H1 (cell line): ENCODE results near the gene NUP210. TPM values are rescaled to one million over a fixed set of nuclear protein-coding genes. Genes with fewer than 3 reads are reported as not detected.

Source experiments
- CTCF ChIA-PET: fragments of 300-600 bp; sonication (Branson Sonifier 250); formaldehyde crosslinking; loops from one replicate; lab custom pipeline; 2021; ENCODE audit not compliant: partially characterized antibody; lab: Charles Lee
- POLR2A ChIA-PET: fragments of 300-600 bp; sonication (Branson Sonifier 250); formaldehyde crosslinking; loops from one replicate; lab custom pipeline; 2021; ENCODE audit warnings: inconsistent platforms; ENCODE audit not compliant: partially characterized antibody; lab: Charles Lee
- DNase-seq, 2 experiments: peaks; one replicate each; pipeline versions ENCODE4 v3.0.0 to v3.0.0-alpha.2; 2010 to 2022; ENCODE audit warnings: low spot score in 2 of 2, low read depth in 1 of 2, mixed read lengths in 1 of 2
- FAIRE-seq: peaks from 2 replicates; lab custom pipeline; 2011; peaks lifted over from hg19 to GRCh38; lab: Jason Lieb, UNC
- H2AFZ ChIP-seq: 2 replicates; pipeline ENCODE4 v1.8.1; 2012; ENCODE audit warnings: low read length, inconsistent platforms
- H2AK5ac ChIP-seq: 2 replicates; pipeline ENCODE4 v1.6.1; 2013; ENCODE audit warnings: low read depth, low read length
- H2BK120ac ChIP-seq: replicated peaks from 2 replicates; pipeline ENCODE3; 2013; ENCODE audit warnings: low read depth, low read length, inconsistent platforms
- H2BK12ac ChIP-seq: 2 replicates; pipeline ENCODE4 v1.6.1; 2013; ENCODE audit warnings: low read depth, low read length
- H2BK15ac ChIP-seq: 2 replicates; pipeline ENCODE4 v1.6.1; 2013; ENCODE audit warnings: low read length
- H2BK20ac ChIP-seq: 2 replicates; pipeline ENCODE4 v1.6.1; 2013; ENCODE audit warnings: low read length
- H2BK5ac ChIP-seq: 2 replicates; pipeline ENCODE4 v1.6.1; 2013; ENCODE audit warnings: low read depth, low read length
- H3K14ac ChIP-seq: 2 replicates; pipeline ENCODE4 v1.6.1; 2013; ENCODE audit warnings: inconsistent platforms; ENCODE audit not compliant: insufficient read length
- H3K18ac ChIP-seq: 2 replicates; pipeline ENCODE4 v1.6.1; 2013; ENCODE audit warnings: low read length; ENCODE audit errors: extremely low read depth
- H3K23ac ChIP-seq: 2 replicates; pipeline ENCODE4 v1.6.1; 2013; ENCODE audit warnings: inconsistent platforms; ENCODE audit not compliant: insufficient read length
- H3K23me2 ChIP-seq: 2 replicates; pipeline ENCODE4 v1.6.1; 2013; ENCODE audit warnings: low read depth, low read length
- H3K27ac ChIP-seq: 2 replicates; pipeline ENCODE4 v1.6.1; 2011; ENCODE audit warnings: low read depth, low read length, inconsistent platforms
- H3K27me3 ChIP-seq, 4 experiments: replicated peaks in 1 of 4; 1 replicate in 1 of 4; 2 replicates in 3 of 4; pipeline versions ENCODE4 v1.6.1 to v1.8.1; 2011 to 2013; ENCODE audit warnings: low read length in 3 of 4, mild to moderate bottlenecking in 3 of 4, inconsistent platforms in 2 of 4, mixed read lengths in 2 of 4, moderate library complexity in 1 of 4; ENCODE audit not compliant: control insufficient read depth in 3 of 4, insufficient read depth in 3 of 4; ENCODE audit errors: extremely low read depth in 1 of 4
- H3K36me3 ChIP-seq, 4 experiments: 2 replicates each; pipeline versions ENCODE4 v1.6.1 to v1.8.1; 2011 to 2013; ENCODE audit warnings: mild to moderate bottlenecking in 4 of 4, low read length in 3 of 4, moderate library complexity in 2 of 4, control low read depth in 1 of 4, inconsistent platforms in 1 of 4; ENCODE audit not compliant: insufficient read depth in 4 of 4, control insufficient read depth in 2 of 4
- H3K4ac ChIP-seq: replicated peaks from 2 replicates; pipeline ENCODE3; 2013; ENCODE audit warnings: low read length, low read depth, mixed read lengths, inconsistent platforms; ENCODE audit not compliant: insufficient read length
- H3K4me1 ChIP-seq, 4 experiments: replicated peaks in 1 of 4; 1 replicate in 1 of 4; 2 replicates in 3 of 4; pipeline versions ENCODE4 v1.6.1 to v1.8.1; 2011 to 2013; ENCODE audit warnings: low read length in 3 of 4, inconsistent platforms in 2 of 4, mixed read lengths in 1 of 4; ENCODE audit not compliant: insufficient read depth in 4 of 4, control insufficient read depth in 3 of 4
- H3K4me2 ChIP-seq, 2 experiments: 2 replicates each; pipeline versions ENCODE4 v1.6.1 to v1.8.1; 2011 to 2013; ENCODE audit warnings: low read depth in 2 of 2, low read length in 2 of 2, control low read depth in 1 of 2, inconsistent platforms in 1 of 2, mild to moderate bottlenecking in 1 of 2; ENCODE audit not compliant: insufficient read depth in 1 of 2
- H3K4me3 ChIP-seq, 4 experiments: fragments of 200-600, 300-600 bp in 1 of 4; sonication (generic), shearing (Covaris generic), sonication (Bioruptor Twin) in 1 of 4; 2 replicates each; pipeline versions ENCODE4 v1.5.1 to v1.8.1; 2011 to 2016; ENCODE audit warnings: low read length in 4 of 4, low read depth in 3 of 4, control low read depth in 2 of 4, inconsistent platforms in 2 of 4, mild to moderate bottlenecking in 2 of 4, mixed read lengths in 1 of 4, moderate library complexity in 1 of 4; ENCODE audit not compliant: insufficient read depth in 2 of 4; ENCODE audit errors: extremely low read depth in 1 of 4
- H3K56ac ChIP-seq: replicated peaks from 2 replicates; pipeline ENCODE3; 2013; ENCODE audit warnings: low read depth, mild to moderate bottlenecking, mixed read lengths, low read length, inconsistent platforms; ENCODE audit not compliant: insufficient read length
- H3K79me1 ChIP-seq: 2 replicates; pipeline ENCODE4 v1.6.1; 2013; ENCODE audit warnings: low read depth, low read length, control low read depth
- H3K79me2 ChIP-seq, 2 experiments: 2 replicates each; pipeline versions ENCODE4 v1.6.1 to v1.8.1; 2012 to 2013; ENCODE audit warnings: low read length in 2 of 2, mild to moderate bottlenecking in 2 of 2, inconsistent platforms in 1 of 2; ENCODE audit not compliant: insufficient read depth in 2 of 2, control insufficient read depth in 1 of 2
- H3K9ac ChIP-seq, 4 experiments: replicated peaks in 1 of 4; 1 replicate in 1 of 4; 2 replicates in 3 of 4; pipeline versions ENCODE4 v1.6.1 to v1.8.1; 2011 to 2013; ENCODE audit warnings: low read depth in 3 of 4, low read length in 3 of 4, control low read depth in 2 of 4, mild to moderate bottlenecking in 2 of 4, moderate library complexity in 2 of 4, inconsistent platforms in 1 of 4; ENCODE audit errors: extremely low read depth in 1 of 4
- H3K9me3 ChIP-seq, 2 experiments: 2 replicates each; pipeline versions ENCODE4 v1.6.1 to v1.8.1; 2012 to 2013; ENCODE audit warnings: mild to moderate bottlenecking in 2 of 2, moderate library complexity in 2 of 2, control low read depth in 1 of 2, inconsistent platforms in 1 of 2, low read depth in 1 of 2, low read length in 1 of 2, mixed read lengths in 1 of 2; ENCODE audit not compliant: insufficient read depth in 2 of 2
- H4K20me1 ChIP-seq, 2 experiments: replicated peaks in 1 of 2; 2 replicates each; pipeline versions ENCODE3 to v1.8.1; 2011 to 2013; ENCODE audit warnings: inconsistent platforms in 2 of 2, low read length in 2 of 2, mild to moderate bottlenecking in 1 of 2; ENCODE audit not compliant: insufficient read depth in 2 of 2, control insufficient read depth in 1 of 2
- H4K5ac ChIP-seq: 2 replicates; pipeline ENCODE4 v1.6.1; 2013; ENCODE audit warnings: low read length, low read depth, mixed read lengths, inconsistent platforms; ENCODE audit not compliant: insufficient read length
- H4K8ac ChIP-seq: 2 replicates; pipeline ENCODE4 v1.8.0; 2013; ENCODE audit warnings: mild to moderate bottlenecking, moderate library complexity, low read length, inconsistent platforms; ENCODE audit not compliant: insufficient read depth; ENCODE audit errors: extremely low read depth
- H4K91ac ChIP-seq: replicated peaks from 2 replicates; pipeline ENCODE3; 2013; ENCODE audit warnings: low read length, mixed read lengths, inconsistent platforms; ENCODE audit not compliant: insufficient read length
- ASH2L ChIP-seq: fragments of 200-600, 300-600 bp; sonication (generic); IDR thresholded peaks from one replicate; pipeline ENCODE4 v1.7.1; 2017; ENCODE audit warnings: low read length
- BRCA1 ChIP-seq: IDR thresholded peaks from 2 replicates; pipeline ENCODE4 v1.6.1; 2012; ENCODE audit warnings: low read depth, low read length, improper control_type of control experiment
- CREB1 ChIP-seq: IDR thresholded peaks from 2 replicates; pipeline ENCODE4 v1.6.1; 2012; ENCODE audit warnings: inconsistent platforms
- EP300 ChIP-seq, 2 experiments: IDR thresholded peaks; 1 replicate in 1 of 2; 2 replicates in 1 of 2; pipeline ENCODE4 v1.6.1; 2011 to 2012; ENCODE audit warnings: low read depth in 2 of 2, low read length in 2 of 2, mild to moderate bottlenecking in 2 of 2, borderline replicate concordance in 1 of 2, inconsistent platforms in 1 of 2, moderate library complexity in 1 of 2
- KDM4A ChIP-seq: IDR thresholded peaks from one replicate; pipeline ENCODE4 v1.7.1; 2012; ENCODE audit warnings: low read depth, mild to moderate bottlenecking, moderate library complexity, low read length, inconsistent platforms; ENCODE audit not compliant: severe bottlenecking
- RAD21 ChIP-seq, 2 experiments: IDR thresholded peaks in 1 of 2; conservative IDR thresholded peaks in 1 of 2; 2 replicates each; pipeline ENCODE4 v1.6.1; 2011; ENCODE audit warnings: low read depth in 2 of 2, low read length in 2 of 2, improper control_type of control experiment in 1 of 2, inconsistent platforms in 1 of 2, mild to moderate bottlenecking in 1 of 2, moderate library complexity in 1 of 2
- SAP30 ChIP-seq: fragments of 300-600 bp; sonication (generic); IDR thresholded peaks from 2 replicates; pipeline ENCODE4 v1.7.1; 2012; ENCODE audit warnings: low read length, moderate library complexity, mild to moderate bottlenecking, inconsistent platforms; ENCODE audit not compliant: insufficient read depth, insufficient replicate concordance
- SP4 ChIP-seq: IDR thresholded peaks from 2 replicates; pipeline ENCODE4 v1.6.1; 2012; ENCODE audit warnings: low read length, inconsistent platforms
- SRF ChIP-seq: IDR thresholded peaks from 2 replicates; pipeline ENCODE4 v1.6.1; 2011; ENCODE audit warnings: mild to moderate bottlenecking, low read depth, low read length, moderate library complexity
- ZNF274 ChIP-seq: IDR thresholded peaks from 2 replicates; pipeline ENCODE4 v1.7.0; 2012; ENCODE audit warnings: low read length, borderline replicate concordance; ENCODE audit errors: extremely low read depth
- WGBS, 2 experiments: shearing (Covaris generic) in 1 of 2; methylation state at CpG; one replicate each; pipeline versions ENCODE4 v1.1.6 to v1.1.7; 2013 to 2015; ENCODE audit warnings: low lambda C conversion rate in 2 of 2, mixed read lengths in 2 of 2, inconsistent platforms in 1 of 2, low coverage in 1 of 2, missing lambda C conversion rate in 1 of 2; ENCODE audit not compliant: insufficient replicate concordance in 2 of 2, insufficient coverage in 1 of 2, insufficient read length in 1 of 2; ENCODE audit errors: extremely low coverage in 1 of 2, missing lambda C conversion rate in 1 of 2; 5-methylcytosine and 5-hydroxymethylcytosine counted together
- polyA plus RNA-seq, 7 experiments: library from polyadenylated mRNA; depleted of rRNA in 3 of 7; stranded (reverse) in 5 of 7; unstranded in 2 of 7; fragments of >200 nt in 5 of 7; fragments of 200-250 nt in 2 of 7; gene quantifications; 1 replicate in 5 of 7; 2 replicates in 1 of 7; 4 replicates in 1 of 7; pipeline versions ENCODE4 v1.2.1 to v1.2.3, GENCODE V29; 2011 to 2013; ENCODE audit warnings: missing spikeins in 2 of 7, mixed read lengths in 2 of 7
- total RNA-seq: library from RNA; stranded (reverse); fragmentation: NEBNext Ultra II Directional; extraction: Animal tissue kit (Norgen Biotek cat#: 25700); gene quantifications from 2 replicates; pipeline ENCODE4 v1.2.1, GENCODE V29; 2021
- TF ChIP-seq, protein P1 (sequence below): IDR thresholded peaks from 2 replicates; pipeline ENCODE4 v1.6.1; 2012; ENCODE audit warnings: inconsistent platforms

Gene NUP210
- total and polyA plus RNA-seq, 2 of the 8 experiments (the other 6 are each of a cell fraction or from before 2014, with no cell fraction given) = 51.0 to 53.7 TPM

DNA sequence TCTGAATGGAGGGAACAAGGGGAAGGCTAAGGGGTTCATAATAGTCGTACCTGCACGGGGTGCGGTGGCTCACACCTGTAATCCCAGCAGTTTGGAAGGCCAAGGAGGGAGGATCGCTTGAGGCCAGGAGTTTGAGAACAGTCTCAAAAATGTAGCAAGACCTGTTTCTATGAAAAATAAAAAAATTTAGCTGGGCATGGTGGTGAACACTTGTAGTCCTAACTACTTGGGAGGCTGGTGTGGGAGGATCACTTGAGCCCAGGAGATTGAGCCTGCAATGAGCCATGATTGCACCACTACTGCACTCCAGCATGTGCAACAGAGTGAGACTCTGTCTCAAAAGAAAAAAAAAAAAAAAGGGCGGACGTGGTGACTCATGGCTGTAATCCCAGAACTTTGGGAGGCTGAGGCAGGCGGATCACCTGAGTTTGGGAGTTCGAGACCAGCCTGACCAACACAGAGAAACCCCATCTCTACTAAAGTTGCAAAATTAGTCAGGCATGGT, 42.1 kb upstream of the NUP210 start:
- H3K79me2 ChIP-seq = no peaks in the 10 kb centered on the region
- no peak overlapping the region for H4K8ac ChIP-seq
- no peak overlapping the region for H3K18ac ChIP-seq
- no peak overlapping the region for H2BK12ac ChIP-seq
- H2BK15ac ChIP-seq = no peak overlapping the region
- no peak overlapping the region for H3K56ac ChIP-seq
- no peak overlapping the region for H3K9ac ChIP-seq
- no peak overlapping the region for H3K14ac ChIP-seq
- no peak overlapping the region for H2AFZ ChIP-seq
- no peak overlapping the region for H2BK5ac ChIP-seq
- no peaks in the 10 kb centered on the region for H4K20me1 ChIP-seq
- no peak overlapping the region for H2BK120ac ChIP-seq
- no peaks in the 10 kb centered on the region; the same call in 1 of the 2 replicates for H3K23me2 ChIP-seq
- no peak overlapping the region for H3K27ac ChIP-seq
- H3K4me2 ChIP-seq = no peak overlapping the region
- H3K79me1 ChIP-seq = no peaks in the 10 kb centered on the region
- no peak overlapping the region for H4K91ac ChIP-seq
- TF ChIP-seq ASH2L (no peak), CREB1 (no peak), EP300 (IDR thresholded peaks at IDR 0.05; ENCODE audit: borderline replicate concordance in 1 of 2, low read depth in 2 of 2, low read length in 2 of 2) (no peak), ZNF274 (no peak), BRCA1 (no peak), RAD21 (IDR thresholded peaks at IDR 0.05 in 1 of 2, conservative IDR thresholded peaks at IDR 0.05 in 1 of 2; ENCODE audit: low read depth in 2 of 2, low read length in 2 of 2) (no peak), SRF (no peak), SP4 (no peak), SAP30 (no peak), KDM4A (no peak)
- TF ChIP-seq, protein P1, sequence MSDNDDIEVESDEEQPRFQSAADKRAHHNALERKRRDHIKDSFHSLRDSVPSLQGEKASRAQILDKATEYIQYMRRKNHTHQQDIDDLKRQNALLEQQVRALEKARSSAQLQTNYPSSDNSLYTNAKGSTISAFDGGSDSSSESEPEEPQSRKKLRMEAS = no peak
- H3K4me3 ChIP-seq = no peak overlapping the region
- POLR2A ChIA-PET = interaction anchor here (1.2 to 2.5 kb wide), 2 partner anchors 10 to 180 kb away, joined by 3 to 8 read pairs; no protein-coding TSS in a partner anchor
- no peaks in the 10 kb centered on the region for H3K9me3 ChIP-seq
- CTCF ChIA-PET = interaction anchor here (0.6 to 4.8 kb wide), 37 partner anchors 9 to 758 kb away, joined by 3 to 43 read pairs (median 5); partner anchors contain the start of gene HDAC11
- H2AK5ac ChIP-seq = no peak overlapping the region
- H3K23ac ChIP-seq = no peak overlapping the region
- H4K5ac ChIP-seq = no peak overlapping the region
- WGBS, 2 experiments = 79% methylated on average over 4 of the region's 8 CpGs; no CpG with 5 or more reads in 1 of the 2 experiments
- H3K4ac ChIP-seq = no peak overlapping the region
- peaks cover 3 to 10% (median 9%) of the 10 kb centered on the region in 4 experiments; a peak in 6 of 7 replicates for H3K27me3 ChIP-seq
- H3K4me1 ChIP-seq = peaks cover 0 to 2% (median 0%) of the 10 kb centered on the region in 4 experiments; a peak in 2 of 7 replicates
- DNase-seq (no peak), FAIRE-seq (no peak)
- H2BK20ac ChIP-seq = no peak overlapping the region
- H3K36me3 ChIP-seq = no peaks in the 10 kb centered on the region
